T-cell (primary cell): ENCODE data around the gene GLS2. TPM values are rescaled to one million over a fixed set of nuclear protein-coding genes. Genes with fewer than 3 reads are reported as not detected.
"Not testable (repeated sequence)": the region's sequence is repeated elsewhere in the genome, so short reads cannot be mapped to it uniquely, and the experiment has no call there.

Experiments used
- ATAC-seq, 4 experiments: fragments of 200-7000 bp in 3 of 4; fragments of 150-1000 bp in 1 of 4; cut with Tn5 transposase; replicated peaks in 1 of 4; 1 replicate in 3 of 4; 2 replicates in 1 of 4; pipeline ENCODE4 v1.10.0; 2021; ENCODE audit warnings: moderate library complexity in 3 of 4, mild to moderate bottlenecking in 2 of 4, moderate number of reproducible peaks in 1 of 4
- CTCF ChIA-PET, 2 donors: fragments of 300-600 bp; sonication (Branson Sonifier 250); formaldehyde crosslinking; loops; one replicate each; lab custom pipeline; 2022; ENCODE audit warnings: antibody characterized with exemption in 2 of 2; lab: Charles Lee
- POLR2A ChIA-PET, 2 donors: fragments of 300-600 bp; sonication (Branson Sonifier 250); formaldehyde crosslinking; loops; one replicate each; lab custom pipeline; 2022; ENCODE audit warnings: antibody characterized with exemption in 2 of 2; lab: Charles Lee
- DNase-seq, 35 experiments: peaks; one replicate each; pipeline versions ENCODE4 v3.0.0 to v3.0.0-alpha.2; 2013 to 2023
- H3K27ac ChIP-seq: one replicate; pipeline ENCODE4 v1.5.1; 2013; ENCODE audit warnings: low read length
- H3K27me3 ChIP-seq, 2 experiments: replicated peaks in 1 of 2; 1 replicate in 1 of 2; 2 replicates in 1 of 2; pipeline versions ENCODE4 v1.6.1 to v1.7.0; 2013; ENCODE audit warnings: low read length in 1 of 2, mixed read lengths in 1 of 2; ENCODE audit not compliant: control insufficient read depth in 2 of 2, insufficient read depth in 2 of 2; ENCODE audit errors: extremely low read depth in 1 of 2
- H3K36me3 ChIP-seq, 2 donors: 1 replicate in 1 of 2; 2 replicates in 1 of 2; pipeline versions ENCODE4 v1.6.1 to v1.7.0; 2013; ENCODE audit warnings: low read length in 1 of 2; ENCODE audit not compliant: control insufficient read depth in 2 of 2, insufficient read depth in 1 of 2; ENCODE audit errors: extremely low read depth in 1 of 2
- H3K4me1 ChIP-seq, 2 experiments: 1 replicate in 1 of 2; 2 replicates in 1 of 2; pipeline versions ENCODE4 v1.6.1 to v1.7.0; 2013; ENCODE audit warnings: low read length in 2 of 2, mixed read lengths in 1 of 2; ENCODE audit not compliant: insufficient read depth in 2 of 2, control insufficient read depth in 1 of 2; ENCODE audit errors: extremely low read depth in 1 of 2
- H3K4me3 ChIP-seq, 2 donors: 1 replicate in 1 of 2; 2 replicates in 1 of 2; pipeline versions ENCODE4 v1.5.1 to v1.7.0; 2013; ENCODE audit warnings: mild to moderate bottlenecking in 2 of 2, low read length in 1 of 2, moderate library complexity in 1 of 2; ENCODE audit not compliant: control insufficient read depth in 1 of 2; ENCODE audit errors: extremely low read depth in 1 of 2
- H3K9me3 ChIP-seq: 2 replicates; pipeline ENCODE4 v1.7.0; 2013
- H3K27ac Mint-ChIP-seq, 2 donors: one replicate each; pipeline ENCODE4 v1.8.0; 2020 to 2021; ENCODE audit warnings: mild to moderate bottlenecking in 2 of 2, mixed read lengths in 2 of 2
- H3K27me3 Mint-ChIP-seq, 2 donors: one replicate each; pipeline ENCODE4 v1.8.0; 2021 to 2022; ENCODE audit warnings: mixed read lengths in 2 of 2
- H3K36me3 Mint-ChIP-seq: one replicate; pipeline ENCODE4 v1.8.0; 2021; ENCODE audit warnings: mixed read lengths
- H3K4me1 Mint-ChIP-seq, 3 donors: one replicate each; pipeline ENCODE4 v1.8.0; 2020 to 2022; ENCODE audit warnings: mixed read lengths in 3 of 3, mild to moderate bottlenecking in 1 of 3
- H3K4me3 Mint-ChIP-seq, 3 donors: one replicate each; pipeline ENCODE4 v1.8.0; 2020 to 2022; ENCODE audit warnings: mild to moderate bottlenecking in 3 of 3, mixed read lengths in 3 of 3, moderate library complexity in 3 of 3
- H3K9me3 Mint-ChIP-seq, 3 donors: one replicate each; pipeline ENCODE4 v1.8.0; 2020 to 2022; ENCODE audit warnings: mixed read lengths in 3 of 3
- WGBS: methylation state at CpG from one replicate; pipeline ENCODE4 v1.1.5; 2013; ENCODE audit warnings: missing lambda C conversion rate; ENCODE audit not compliant: insufficient coverage; 5-methylcytosine and 5-hydroxymethylcytosine counted together
- total RNA-seq, 35 experiments: library from RNA in 6 of 35; stranded (reverse) in 6 of 35; fragments of 120-200 nt in 1 of 35; gene quantifications; one replicate each; pipeline versions ENCODE4 v1.2.1 to v1.2.4 and lab custom pipeline; 2013 to 2026

The GLS2 gene
- total RNA-seq, 5 donors from 2014 or later (not counting 1 experiment from before 2014, with no cell fraction given), result 2.9 to 10.1 (median 6.9) TPM

- DNase-seq, H3K27me3 ChIP-seq, H3K27ac ChIP-seq, H3K4me3 ChIP-seq, ATAC-seq, H3K9me3 Mint-ChIP-seq, POLR2A ChIA-PET, CTCF ChIA-PET, H3K36me3 ChIP-seq, H3K4me3 Mint-ChIP-seq, H3K4me1 ChIP-seq, H3K27ac Mint-ChIP-seq, H3K9me3 ChIP-seq, H3K4me1 Mint-ChIP-seq, H3K36me3 Mint-ChIP-seq, H3K27me3 Mint-ChIP-seq: not testable (repeated sequence)
- 83% methylated on average over 6 of the region's 14 CpGs for WGBS
Observed at GRCh38 chr12:56498126-56498902, 10.4 kb upstream of the GLS2 start.

- POLR2A ChIA-PET, H3K27ac ChIP-seq, H3K4me3 ChIP-seq, H3K9me3 Mint-ChIP-seq, H3K4me1 ChIP-seq, H3K27me3 ChIP-seq, H3K36me3 Mint-ChIP-seq, H3K36me3 ChIP-seq, ATAC-seq, H3K27ac Mint-ChIP-seq, H3K4me1 Mint-ChIP-seq, H3K9me3 ChIP-seq, H3K27me3 Mint-ChIP-seq: not testable (repeated sequence)
- CTCF ChIA-PET, result interaction anchor here in 1 of 2 donors (0.5 kb wide), 1 partner anchor 88 kb away, joined by 3 read pairs; no protein-coding TSS in a partner anchor
- DNase-seq, result peak in 33 of 35 experiments; percentile 19 to 63 (median 42)
- WGBS, result no CpG with 5 or more reads among the region's 17 CpGs
- H3K4me3 Mint-ChIP-seq, result peak overlapping the region; percentile 36 to 55 (median 45)
Observed at GRCh38 chr12:56496704-56497103, 8.7 kb upstream of the GLS2 start.

- H3K4me1 Mint-ChIP-seq, H3K9me3 Mint-ChIP-seq, H3K4me3 Mint-ChIP-seq, POLR2A ChIA-PET, H3K4me3 ChIP-seq, H3K4me1 ChIP-seq, H3K36me3 ChIP-seq, H3K27ac ChIP-seq, H3K27ac Mint-ChIP-seq, H3K9me3 ChIP-seq, ATAC-seq, H3K36me3 Mint-ChIP-seq, DNase-seq: not testable (repeated sequence)
- 92% methylated on average over 13 of the region's 27 CpGs for WGBS
- H3K27me3 ChIP-seq, result peaks cover 9 to 11% of the 10 kb centered on the region in 2 experiments
- CTCF ChIA-PET, result interaction anchor here in 1 of 2 donors (0.7 kb wide), 1 partner anchor 109 kb away, joined by 3 read pairs; no protein-coding TSS in a partner anchor
- H3K27me3 Mint-ChIP-seq, result peaks cover 9 to 13% of the 10 kb centered on the region in 2 donors
Observed at GRCh38 chr12:56494481-56494880, 6.5 kb upstream of the GLS2 start.

- peaks cover 9 to 12% of the 10 kb centered on the region in 2 experiments for H3K27me3 ChIP-seq
- ATAC-seq, H3K36me3 Mint-ChIP-seq, H3K36me3 ChIP-seq, H3K9me3 ChIP-seq, H3K4me3 ChIP-seq, DNase-seq, H3K4me1 Mint-ChIP-seq, H3K9me3 Mint-ChIP-seq, H3K4me1 ChIP-seq, H3K27ac ChIP-seq, H3K4me3 Mint-ChIP-seq, H3K27ac Mint-ChIP-seq, POLR2A ChIA-PET: not testable (repeated sequence)
- CTCF ChIA-PET, result interaction anchor here in 1 of 2 donors (0.6 kb wide), 1 partner anchor 572 kb away, joined by 4 read pairs; no protein-coding TSS in a partner anchor
- peaks cover 9 to 15% of the 10 kb centered on the region in 2 donors for H3K27me3 Mint-ChIP-seq
- WGBS, result 100% methylated on average over 10 of the region's 15 CpGs
Observed at GRCh38 chr12:56494106-56494415, 6.1 kb upstream of the GLS2 start.

DNA sequence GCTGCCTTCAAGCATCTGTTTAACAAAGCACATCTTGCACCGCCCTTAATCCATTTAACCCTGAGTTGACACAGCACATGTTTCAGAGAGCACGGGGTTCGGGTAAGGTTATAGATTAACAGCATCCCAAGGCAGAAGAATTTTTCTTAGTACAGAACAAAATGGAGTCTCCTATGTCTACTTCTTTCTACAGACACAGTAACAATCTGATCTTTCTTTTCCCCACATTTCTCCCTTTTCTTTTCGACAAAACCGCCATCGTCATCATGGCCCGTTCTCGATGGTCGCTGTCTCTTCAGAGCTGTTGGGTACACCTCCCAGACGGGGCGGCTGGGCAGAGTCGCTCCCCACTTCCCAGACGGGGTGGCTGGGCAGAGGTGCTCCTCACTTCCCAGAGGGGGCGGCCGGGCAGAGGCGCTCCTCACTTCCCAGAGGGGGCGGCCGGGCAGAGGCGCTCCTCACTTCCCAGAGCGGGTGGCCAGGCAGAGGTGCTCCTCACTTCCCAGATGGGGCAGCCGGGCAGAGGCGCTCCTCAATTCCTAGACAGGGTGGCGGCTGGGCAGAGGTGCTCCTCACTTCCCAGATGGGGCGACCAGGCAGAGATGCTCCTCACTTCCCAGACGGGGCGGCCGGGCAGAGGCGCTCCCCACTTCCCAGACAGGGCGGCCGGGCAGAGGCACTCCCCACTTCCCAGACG is 5.6 kb upstream of the GLS2 start:
- WGBS, result 92% methylated on average over 27 of the region's 31 CpGs
- ATAC-seq, H3K4me1 ChIP-seq, H3K9me3 Mint-ChIP-seq, H3K4me1 Mint-ChIP-seq, H3K4me3 Mint-ChIP-seq, H3K27ac Mint-ChIP-seq, H3K4me3 ChIP-seq, H3K27ac ChIP-seq, H3K9me3 ChIP-seq, DNase-seq, POLR2A ChIA-PET, H3K36me3 Mint-ChIP-seq, H3K36me3 ChIP-seq: not testable (repeated sequence)
- H3K27me3 Mint-ChIP-seq, result peaks cover 9 to 17% of the 10 kb centered on the region in 2 donors
- CTCF ChIA-PET, result interaction anchor here in 1 of 2 donors (0.6 kb wide), 1 partner anchor 572 kb away, joined by 4 read pairs; no protein-coding TSS in a partner anchor
- H3K27me3 ChIP-seq, result peaks cover 9 to 15% of the 10 kb centered on the region in 2 experiments

GRCh38 chr12:56490360-56490759 is 2.4 kb upstream of the GLS2 start:
- ATAC-seq (no peak), DNase-seq (no peak)
- Mint-ChIP-seq H3K27ac (no peak overlapping the region), H3K27me3 (peaks cover 9 to 20% of the 10 kb centered on the region in 2 donors), H3K4me1 (peaks cover 15 to 19% (median 17%) of the 10 kb centered on the region in 3 donors), H3K4me3 (no peak overlapping the region), H3K9me3 (no peaks in the 10 kb centered on the region), H3K36me3 (no peaks in the 10 kb centered on the region)
- Histone ChIP-seq H3K4me1 (peaks cover 6 to 21% of the 10 kb centered on the region in 2 experiments), H3K27me3 (peaks cover 9 to 22% of the 10 kb centered on the region in 2 experiments), H3K4me3 (no peak overlapping the region), H3K9me3 (no peaks in the 10 kb centered on the region), H3K27ac (no peak overlapping the region), H3K36me3 (no peaks in the 10 kb centered on the region)
- ChIA-PET CTCF (interaction anchor here in 1 of 2 donors (1.4 kb wide), 1 partner anchor 21 kb away, joined by 4 read pairs; no protein-coding TSS in a partner anchor), POLR2A (interaction anchor here in 1 of 2 donors (0.5 kb wide), 1 partner anchor 214 kb away, joined by 3 read pairs; no protein-coding TSS in a partner anchor)
